Kidney (tissue), 14 donors: ENCODE measurements around the gene SSBP4. TPM values are rescaled to one million over a fixed set of nuclear protein-coding genes. Genes with fewer than 3 reads are reported as not detected.

Source experiments
- DNase-seq, 5 donors: peaks; one replicate each; pipeline ENCODE4 v3.0.0-alpha.2; 2013 to 2020
- FAIRE-seq: peaks from 2 replicates; lab custom pipeline; 2012; peaks lifted over from hg19 to GRCh38; lab: Jason Lieb, UNC
- H3K27ac ChIP-seq, 2 donors: one replicate each; pipeline ENCODE4 v1.7.0; 2013; ENCODE audit warnings: low read depth in 2 of 2, low read length in 2 of 2, inconsistent platforms in 1 of 2
- H3K27me3 ChIP-seq: one replicate; pipeline ENCODE4 v1.7.1; 2013; ENCODE audit warnings: low read length, inconsistent platforms; ENCODE audit not compliant: control insufficient read depth, insufficient read depth
- H3K36me3 ChIP-seq, 3 donors: one replicate each; pipeline versions ENCODE4 v1.7.0 to v1.7.1; 2013; ENCODE audit warnings: low read length in 3 of 3, control low read depth in 1 of 3, inconsistent platforms in 1 of 3; ENCODE audit not compliant: insufficient read depth in 3 of 3, control insufficient read depth in 2 of 3
- H3K4me1 ChIP-seq, 3 donors: one replicate each; pipeline versions ENCODE4 v1.7.0 to v1.7.1; 2013; ENCODE audit warnings: low read length in 3 of 3, inconsistent platforms in 1 of 3, low read depth in 1 of 3; ENCODE audit not compliant: control insufficient read depth in 2 of 3, insufficient read depth in 2 of 3
- H3K4me3 ChIP-seq, 3 donors: one replicate each; pipeline versions ENCODE4 v1.7.0 to v1.8.1; 2013; ENCODE audit warnings: low read length in 3 of 3, control low read depth in 1 of 3, inconsistent platforms in 1 of 3
- H3K9ac ChIP-seq, 3 donors: one replicate each; pipeline versions ENCODE4 v1.7.0 to v1.7.1; 2013; ENCODE audit warnings: low read length in 3 of 3, control low read depth in 1 of 3, inconsistent platforms in 1 of 3
- H3K9me3 ChIP-seq, 3 donors: one replicate each; pipeline versions ENCODE4 v1.7.0 to v1.7.1; 2013; ENCODE audit warnings: low read length in 3 of 3, control low read depth in 1 of 3, inconsistent platforms in 1 of 3; ENCODE audit not compliant: control insufficient read depth in 2 of 3, insufficient read depth in 1 of 3
- intact Hi-C: fragments of 100-400 bp; cut with DNase I; formaldehyde crosslinking; loops from one replicate; pipeline ENCODE4 v1.11.1; 2022
- polyA plus RNA-seq: library from polyadenylated mRNA; stranded (reverse); fragments of 350-450 nt; fragmentation: Illumina TruSeq; extraction: RNeasy Lipid Tissue Mini Kit (QIAGEN cat#74804); gene quantifications from one replicate; pipeline ENCODE4 v1.2.3, GENCODE V29; 2014; ENCODE audit warnings: low read depth, low replicate concordance; ENCODE audit not compliant: insufficient read depth
- total RNA-seq: library from RNA; stranded (reverse); fragmentation: NEBNext Ultra II Directional; extraction: Animal tissue kit (Norgen Biotek cat#: 25700); gene quantifications from one replicate; pipeline ENCODE4 v1.2.1, GENCODE V29; 2021
- TF ChIP-seq, protein P1 (sequence below): IDR thresholded peaks from 3 replicates; pipeline ENCODE4 v1.5.1; 2012; ENCODE audit warnings: mild to moderate bottlenecking, moderate library complexity, borderline replicate concordance; ENCODE audit not compliant: insufficient read depth; ENCODE audit errors: extremely low read depth
- donor health status: control.
- donor health status: control.
- donor health status: control.
- donor health status: control.
- donor health status: control.
- donor health status: DM: yes; HTN: yes; CAD: no.
- donor health status: Normal renal cell carcinoma (clear cell type).

Gene SSBP4
- total and polyA plus RNA-seq, 2 donors from 2014 or later = 64.9 to 74.9 TPM

DNA sequence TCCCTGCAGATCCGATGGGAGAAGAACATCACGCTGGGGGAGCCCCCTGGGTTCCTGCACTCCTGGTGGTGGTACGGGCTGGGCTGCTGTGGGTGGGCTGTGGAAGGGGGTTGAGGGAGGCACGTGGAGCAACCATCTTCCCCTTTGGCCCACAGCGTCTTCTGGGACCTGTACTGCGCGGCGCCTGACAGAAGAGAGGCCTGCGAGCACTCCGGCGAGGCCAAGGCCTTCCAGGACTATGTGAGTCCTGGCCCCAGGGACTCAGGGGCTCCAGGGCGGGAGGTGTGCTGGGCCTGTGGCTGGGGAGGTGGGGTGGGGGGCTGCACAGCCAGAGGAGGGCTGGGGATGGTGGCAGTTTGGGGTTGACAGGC, 8.5 kb downstream of the SSBP4 start:
- Histone ChIP-seq H3K9me3 (no peaks in the 10 kb centered on the region), H3K27ac (no peak overlapping the region), H3K27me3 (no peaks in the 10 kb centered on the region), H3K4me1 (peaks cover 0 to 11% (median 0%) of the 10 kb centered on the region in 3 donors), H3K4me3 (no peak overlapping the region), H3K9ac (no peak overlapping the region), H3K36me3 (no peaks in the 10 kb centered on the region)
- peak in 1 of 5 donors; percentile 61 for DNase-seq
- intact Hi-C loops = no loop called here
- FAIRE-seq = no peak
- TF ChIP-seq, protein P1, sequence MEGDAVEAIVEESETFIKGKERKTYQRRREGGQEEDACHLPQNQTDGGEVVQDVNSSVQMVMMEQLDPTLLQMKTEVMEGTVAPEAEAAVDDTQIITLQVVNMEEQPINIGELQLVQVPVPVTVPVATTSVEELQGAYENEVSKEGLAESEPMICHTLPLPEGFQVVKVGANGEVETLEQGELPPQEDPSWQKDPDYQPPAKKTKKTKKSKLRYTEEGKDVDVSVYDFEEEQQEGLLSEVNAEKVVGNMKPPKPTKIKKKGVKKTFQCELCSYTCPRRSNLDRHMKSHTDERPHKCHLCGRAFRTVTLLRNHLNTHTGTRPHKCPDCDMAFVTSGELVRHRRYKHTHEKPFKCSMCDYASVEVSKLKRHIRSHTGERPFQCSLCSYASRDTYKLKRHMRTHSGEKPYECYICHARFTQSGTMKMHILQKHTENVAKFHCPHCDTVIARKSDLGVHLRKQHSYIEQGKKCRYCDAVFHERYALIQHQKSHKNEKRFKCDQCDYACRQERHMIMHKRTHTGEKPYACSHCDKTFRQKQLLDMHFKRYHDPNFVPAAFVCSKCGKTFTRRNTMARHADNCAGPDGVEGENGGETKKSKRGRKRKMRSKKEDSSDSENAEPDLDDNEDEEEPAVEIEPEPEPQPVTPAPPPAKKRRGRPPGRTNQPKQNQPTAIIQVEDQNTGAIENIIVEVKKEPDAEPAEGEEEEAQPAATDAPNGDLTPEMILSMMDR = no peak

DNA sequence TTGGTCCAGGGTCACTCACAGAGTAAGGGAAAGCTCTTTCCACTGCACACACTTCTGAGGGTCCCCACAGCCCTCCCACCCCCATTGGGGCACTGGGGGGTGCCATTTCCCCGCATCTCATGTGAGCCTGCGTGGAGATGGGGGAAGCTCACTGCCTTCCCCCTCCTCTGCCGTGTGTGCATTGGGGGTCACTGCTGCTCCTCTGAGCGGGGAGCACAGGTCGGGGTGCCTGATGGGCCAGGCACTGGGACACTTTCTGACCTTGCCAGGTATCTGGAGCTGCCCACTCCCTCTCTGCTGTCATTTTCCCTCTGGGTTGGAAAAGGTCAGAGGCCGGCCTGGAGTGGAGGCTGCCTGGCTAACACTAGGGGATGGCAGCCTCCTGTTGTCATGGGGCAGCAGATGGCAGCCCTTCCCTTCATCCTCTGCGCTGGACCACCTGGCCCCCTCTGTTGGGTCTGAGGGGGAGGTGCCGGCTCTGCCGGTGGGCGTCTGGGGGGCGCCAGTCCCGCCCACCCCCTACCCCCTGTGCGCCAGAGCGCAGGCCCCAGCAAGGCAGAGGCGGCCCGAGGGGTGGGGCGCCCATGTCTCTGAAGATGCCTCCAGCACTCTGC, 9.1 kb downstream of the SSBP4 start:
- Histone ChIP-seq H3K9me3 (no peaks in the 10 kb centered on the region), H3K36me3 (no peaks in the 10 kb centered on the region), H3K4me1 (peaks cover 0 to 11% (median 0%) of the 10 kb centered on the region in 3 donors), H3K27ac (no peak overlapping the region), H3K4me3 (no peak overlapping the region), H3K27me3 (no peaks in the 10 kb centered on the region), H3K9ac (no peak overlapping the region)
- TF ChIP-seq, protein P1 = no peak
- intact Hi-C loops = no loop called here
- DNase-seq (no peak), FAIRE-seq (no peak)

DNA sequence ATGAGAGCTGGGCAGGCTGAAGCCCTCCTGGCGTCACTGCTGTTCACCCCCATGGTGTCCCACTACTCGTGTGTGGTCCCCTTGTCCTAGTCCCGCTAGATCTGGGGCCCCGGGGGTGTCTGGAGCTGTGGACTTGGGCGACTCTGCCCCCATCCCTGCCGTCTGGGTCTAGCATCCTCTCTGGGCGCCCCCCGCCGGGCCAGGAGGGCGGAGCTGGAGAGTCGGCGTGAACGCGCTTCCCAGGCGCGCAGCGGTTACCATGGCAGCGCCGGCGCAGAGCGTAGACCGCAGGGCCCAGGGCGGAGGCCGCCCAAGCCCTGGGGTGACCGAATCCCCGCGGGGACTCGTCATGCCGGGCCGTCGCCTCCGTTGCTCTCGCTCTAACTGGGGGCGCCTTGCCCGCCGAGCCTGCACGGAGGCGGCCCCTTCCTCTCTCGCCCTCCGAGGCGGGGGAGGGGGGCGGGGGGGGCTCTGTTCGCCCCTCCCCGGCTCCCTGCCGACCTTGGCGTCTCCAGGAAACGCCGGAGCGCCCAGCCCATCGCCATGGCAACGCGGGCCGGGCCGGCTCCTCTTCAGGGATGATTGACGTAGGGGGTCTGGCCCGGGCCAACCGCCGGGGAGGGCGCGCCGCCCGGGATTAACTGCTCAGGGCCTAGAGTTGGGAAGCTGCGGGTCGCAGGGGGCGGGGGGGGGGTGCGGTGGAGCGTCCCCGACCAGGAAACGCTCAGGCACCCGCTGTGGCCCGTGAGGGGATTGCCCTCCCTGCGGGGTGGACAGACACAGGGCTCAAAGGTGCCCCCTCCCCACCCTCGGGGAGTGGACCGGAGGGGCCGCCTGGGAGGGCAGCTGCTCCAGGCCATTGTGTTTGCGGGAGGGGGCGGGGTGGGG, 9.8 kb downstream of the SSBP4 start:
- no peak overlapping the region for H3K4me3 ChIP-seq
- no peaks in the 10 kb centered on the region for H3K27me3 ChIP-seq
- H3K9me3 ChIP-seq = no peaks in the 10 kb centered on the region
- H3K27ac ChIP-seq = peak overlapping the region; percentile 57 to 65
- TF ChIP-seq, protein P1 = no peak
- H3K4me1 ChIP-seq = peaks cover 0 to 9% (median 0%) of the 10 kb centered on the region in 3 donors
- FAIRE-seq = no peak
- H3K36me3 ChIP-seq = no peaks in the 10 kb centered on the region
- DNase-seq = peak; percentile 92 to 96 (median 95)
- intact Hi-C loops = no loop called here
- peak overlapping the region in 1 of 3 donors; percentile 19 for H3K9ac ChIP-seq
